Endothelial cell of umbilical vein (primary cell): ENCODE results near the gene LRFN2.

Experiments used
- CTCF ChIP-seq, 2 donors: IDR thresholded peaks; 1 replicate in 1 of 2; 2 replicates in 1 of 2; pipeline ENCODE4 v1.5.1; 2011; ENCODE audit warnings: low read length in 2 of 2, mild to moderate bottlenecking in 2 of 2, moderate library complexity in 2 of 2, control low read depth in 1 of 2, inconsistent platforms in 1 of 2, low read depth in 1 of 2; ENCODE audit not compliant: insufficient read depth in 1 of 2; ENCODE audit errors: extremely low read depth in 1 of 2
- MAX ChIP-seq: IDR thresholded peaks from 2 replicates; pipeline ENCODE4 v1.6.1; 2011; ENCODE audit not compliant: insufficient read depth, insufficient read length
- POLR2A ChIP-seq: IDR thresholded peaks from 2 replicates; pipeline ENCODE4 v1.6.1; 2012; ENCODE audit warnings: low read depth, mild to moderate bottlenecking, control low read depth, low read length

- TF ChIP-seq CTCF (IDR thresholded peaks at IDR 0.05; ENCODE audit: extremely low read depth in 1 of 2, insufficient read depth in 1 of 2, low read depth in 1 of 2, low read length in 2 of 2) (no peak), POLR2A (no peak), MAX (no peak)
Measured at GRCh38 chr6:40579101-40579500, 8.1 kb downstream of the LRFN2 start.
